Tibial nerve (tissue), 4 donors: ENCODE measurements around the gene UGT1A3. TPM values are rescaled to one million over a fixed set of nuclear protein-coding genes. Genes with fewer than 3 reads are reported as not detected.

Experiments used
- DNase-seq, 2 donors: peaks; one replicate each; pipeline ENCODE4 v3.0.0-alpha.2; 2019; ENCODE audit warnings: low spot score in 2 of 2
- H3K27ac ChIP-seq, 4 donors: fragments of 200-600 bp; sonication (generic) in 3 of 4; one replicate each; pipeline ENCODE4 v1.5.1; 2017 to 2019; ENCODE audit warnings: mild to moderate bottlenecking in 1 of 4
- H3K27me3 ChIP-seq, 2 donors: fragments of 200-600 bp; sonication (generic) in 1 of 2; one replicate each; pipeline versions ENCODE4 v1.5.1 to v1.6.0; 2017 to 2019
- H3K36me3 ChIP-seq, 3 donors: fragments of 200-600 bp; sonication (generic); one replicate each; pipeline ENCODE4 v1.5.1; 2018 to 2019
- H3K4me1 ChIP-seq, 4 donors: fragments of 200-600 bp; sonication (generic) in 3 of 4; one replicate each; pipeline ENCODE4 v1.5.1; 2017 to 2019
- H3K4me3 ChIP-seq, 4 donors: fragments of 200-600 bp; sonication (generic) in 3 of 4; one replicate each; pipeline ENCODE4 v1.5.1; 2017 to 2019; ENCODE audit warnings: mild to moderate bottlenecking in 1 of 4, moderate library complexity in 1 of 4
- H3K9me3 ChIP-seq, 4 donors: fragments of 200-600 bp; sonication (generic) in 3 of 4; one replicate each; pipeline ENCODE4 v1.5.1; 2017 to 2019
- CTCF ChIP-seq, 5 experiments: fragments of 200-600 bp in 3 of 5; fragments of 450-650 bp in 2 of 5; sonication (generic) in 3 of 5; IDR thresholded peaks; one replicate each; pipeline ENCODE4 v1.5.1; 2016 to 2019; ENCODE audit warnings: antibody characterized with exemption in 5 of 5, mild to moderate bottlenecking in 3 of 5, moderate library complexity in 2 of 5
- EP300 ChIP-seq, 2 donors: sonication (generic); formaldehyde crosslinking; IDR thresholded peaks; one replicate each; pipeline ENCODE4 v1.6.1; 2017; ENCODE audit warnings: antibody characterized with exemption in 2 of 2, mild to moderate bottlenecking in 1 of 2
- POLR2A ChIP-seq, 2 donors: fragments of 450-650 bp; IDR thresholded peaks; one replicate each; pipeline ENCODE4 v1.6.1; 2017; ENCODE audit warnings: antibody characterized with exemption in 2 of 2, mild to moderate bottlenecking in 2 of 2, moderate library complexity in 2 of 2
- WGBS, 2 donors: methylation state at CpG; one replicate each; pipeline ENCODE4 v1.1.5; 2018; 5-methylcytosine and 5-hydroxymethylcytosine counted together
- total RNA-seq, 4 donors: library from RNA; depleted of rRNA; stranded (reverse); fragments of >200 nt; gene quantifications; one replicate each; pipeline ENCODE4 v1.1.0, GENCODE V29; 2016

Gene UGT1A3
- total RNA-seq, 4 donors from 2014 or later = not detected

- no peak for DNase-seq
These were observed 78.5 kb downstream of the UGT1A3 start for GRCh38 chr2:233807215-233807865.

GRCh38 chr2:233807966-233808935 lies 79.4 kb downstream of the UGT1A3 start:
- TF ChIP-seq CTCF (IDR thresholded peaks at IDR 0.05) = no peak
- TF ChIP-seq EP300 (IDR thresholded peaks at IDR 0.05) = no peak
- no peak for TF ChIP-seq POLR2A (IDR thresholded peaks at IDR 0.05)
- Histone ChIP-seq H3K4me1 (no peaks in the 10 kb centered on the region), H3K4me3 (no peak overlapping the region), H3K27me3 (no peaks in the 10 kb centered on the region), H3K36me3 (no peaks in the 10 kb centered on the region), H3K9me3 (no peaks in the 10 kb centered on the region), H3K27ac (no peak overlapping the region)
- 74 to 78% methylated on average over 10 of the region's 10 CpGs for WGBS, 2 donors
- DNase-seq = no peak

More at GRCh38 chr2:233807215-233807865, 78.5 kb downstream of the UGT1A3 start:
- TF ChIP-seq POLR2A (IDR thresholded peaks at IDR 0.05) = no peak
- TF ChIP-seq EP300 (IDR thresholded peaks at IDR 0.05) = no peak
- no peak for TF ChIP-seq CTCF (IDR thresholded peaks at IDR 0.05)
- H3K27me3 ChIP-seq = no peaks in the 10 kb centered on the region
- H3K36me3 ChIP-seq = no peaks in the 10 kb centered on the region
- no peak overlapping the region for H3K27ac ChIP-seq
- WGBS, 2 donors = 61 to 78% methylated on average over 11 to 12 of the region's 12 CpGs
- no peaks in the 10 kb centered on the region for H3K9me3 ChIP-seq
- H3K4me1 ChIP-seq = no peaks in the 10 kb centered on the region
- no peak overlapping the region for H3K4me3 ChIP-seq

GRCh38 chr2:233810385-233810784 lies 81.5 kb downstream of the UGT1A3 start:
- 88 to 90% methylated on average over 6 of the region's 6 CpGs for WGBS, 2 donors
- DNase-seq = no peak

GRCh38 chr2:233811087-233811486 lies 82.2 kb downstream of the UGT1A3 start:
- no peak overlapping the region for H3K27ac ChIP-seq
- no peak for DNase-seq
- no peaks in the 10 kb centered on the region for H3K27me3 ChIP-seq
- TF ChIP-seq POLR2A (IDR thresholded peaks at IDR 0.05) (no peak), EP300 (IDR thresholded peaks at IDR 0.05) (no peak), CTCF (IDR thresholded peaks at IDR 0.05) (no peak)
- H3K4me1 ChIP-seq = no peaks in the 10 kb centered on the region
- no peaks in the 10 kb centered on the region for H3K36me3 ChIP-seq
- H3K9me3 ChIP-seq = no peaks in the 10 kb centered on the region
- no peak overlapping the region for H3K4me3 ChIP-seq
- WGBS, 2 donors = 63 to 78% methylated on average over 4 of the region's 4 CpGs

More at GRCh38 chr2:233810385-233810784, 81.5 kb downstream of the UGT1A3 start:
- Histone ChIP-seq H3K9me3 (no peaks in the 10 kb centered on the region), H3K27me3 (no peaks in the 10 kb centered on the region), H3K4me3 (no peak overlapping the region), H3K36me3 (no peaks in the 10 kb centered on the region), H3K27ac (no peak overlapping the region), H3K4me1 (no peaks in the 10 kb centered on the region)
- TF ChIP-seq CTCF (IDR thresholded peaks at IDR 0.05) (no peak), EP300 (IDR thresholded peaks at IDR 0.05) (no peak)

- H3K27me3 ChIP-seq = no peaks in the 10 kb centered on the region
- TF ChIP-seq POLR2A (IDR thresholded peaks at IDR 0.05) (no peak), EP300 (IDR thresholded peaks at IDR 0.05) (no peak), CTCF (IDR thresholded peaks at IDR 0.05) (no peak)
- no peak for DNase-seq
- H3K27ac ChIP-seq = no peak overlapping the region
- no peak overlapping the region for H3K4me3 ChIP-seq
- no peaks in the 10 kb centered on the region for H3K4me1 ChIP-seq
- H3K36me3 ChIP-seq = no peaks in the 10 kb centered on the region
- no peaks in the 10 kb centered on the region for H3K9me3 ChIP-seq
- WGBS, 2 donors = 87 to 90% methylated on average over 7 to 8 of the region's 8 CpGs
These were observed 82.9 kb downstream of the UGT1A3 start for GRCh38 chr2:233811732-233812131.
